ENCODE results near the gene PGLYRP3.

PGLYRP3 gene

DNA sequence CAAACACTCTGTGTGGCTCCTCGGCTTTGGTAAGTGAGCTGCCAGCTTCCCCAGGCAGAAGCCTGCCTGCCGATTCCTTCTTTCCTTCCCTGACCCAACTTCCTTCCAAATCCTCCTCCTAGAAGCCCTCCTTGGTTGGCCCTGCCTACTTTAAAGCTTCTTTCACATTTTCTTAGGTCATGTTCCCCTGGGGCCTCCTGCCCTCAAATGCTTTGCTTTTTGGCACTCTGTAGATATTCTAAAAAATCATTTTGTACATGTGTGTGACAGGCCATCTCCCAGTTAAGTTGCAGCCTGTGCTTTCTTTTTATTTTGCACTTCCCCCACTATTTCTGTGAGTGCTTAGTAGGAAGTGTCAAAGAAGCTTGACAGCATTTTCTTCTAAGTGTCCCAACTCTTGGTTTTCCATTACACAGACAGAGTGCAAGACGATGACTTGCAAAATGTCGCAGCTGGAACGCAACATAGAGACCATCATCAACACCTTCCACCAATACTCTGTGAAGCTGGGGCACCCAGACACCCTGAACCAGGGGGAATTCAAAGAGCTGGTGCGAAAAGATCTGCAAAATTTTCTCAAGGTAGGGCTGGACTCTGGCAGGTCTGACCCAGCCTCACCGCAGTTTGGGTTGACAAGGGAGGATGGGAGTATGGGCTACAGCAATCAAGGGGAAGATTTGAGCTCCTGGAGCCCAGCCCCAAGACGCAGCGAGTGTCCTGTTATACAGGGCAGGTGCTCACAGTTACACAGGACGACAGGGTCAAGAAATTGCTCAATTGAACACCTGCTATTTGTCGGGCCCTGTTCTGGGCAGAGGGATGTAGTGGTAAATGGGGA, 45.3 kb upstream of the PGLYRP3 start, which contains the start of gene S100A9 (continued):
- TF ChIP-seq, protein P1, sequence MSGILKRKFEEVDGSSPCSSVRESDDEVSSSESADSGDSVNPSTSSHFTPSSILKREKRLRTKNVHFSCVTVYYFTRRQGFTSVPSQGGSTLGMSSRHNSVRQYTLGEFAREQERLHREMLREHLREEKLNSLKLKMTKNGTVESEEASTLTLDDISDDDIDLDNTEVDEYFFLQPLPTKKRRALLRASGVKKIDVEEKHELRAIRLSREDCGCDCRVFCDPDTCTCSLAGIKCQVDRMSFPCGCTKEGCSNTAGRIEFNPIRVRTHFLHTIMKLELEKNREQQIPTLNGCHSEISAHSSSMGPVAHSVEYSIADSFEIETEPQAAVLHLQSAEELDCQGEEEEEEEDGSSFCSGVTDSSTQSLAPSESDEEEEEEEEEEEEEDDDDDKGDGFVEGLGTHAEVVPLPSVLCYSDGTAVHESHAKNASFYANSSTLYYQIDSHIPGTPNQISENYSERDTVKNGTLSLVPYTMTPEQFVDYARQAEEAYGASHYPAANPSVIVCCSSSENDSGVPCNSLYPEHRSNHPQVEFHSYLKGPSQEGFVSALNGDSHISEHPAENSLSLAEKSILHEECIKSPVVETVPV (CRISPR knock-in tag; IDR thresholded peaks at IDR 0.05): no peak
- TF ChIP-seq ZNF8 (CRISPR knock-in tag; IDR thresholded peaks at IDR 0.05): no peak

GRCh38 chr1:153357076-153357852, 44.5 kb upstream of the PGLYRP3 start:
- no peak for ATAC-seq

DNA sequence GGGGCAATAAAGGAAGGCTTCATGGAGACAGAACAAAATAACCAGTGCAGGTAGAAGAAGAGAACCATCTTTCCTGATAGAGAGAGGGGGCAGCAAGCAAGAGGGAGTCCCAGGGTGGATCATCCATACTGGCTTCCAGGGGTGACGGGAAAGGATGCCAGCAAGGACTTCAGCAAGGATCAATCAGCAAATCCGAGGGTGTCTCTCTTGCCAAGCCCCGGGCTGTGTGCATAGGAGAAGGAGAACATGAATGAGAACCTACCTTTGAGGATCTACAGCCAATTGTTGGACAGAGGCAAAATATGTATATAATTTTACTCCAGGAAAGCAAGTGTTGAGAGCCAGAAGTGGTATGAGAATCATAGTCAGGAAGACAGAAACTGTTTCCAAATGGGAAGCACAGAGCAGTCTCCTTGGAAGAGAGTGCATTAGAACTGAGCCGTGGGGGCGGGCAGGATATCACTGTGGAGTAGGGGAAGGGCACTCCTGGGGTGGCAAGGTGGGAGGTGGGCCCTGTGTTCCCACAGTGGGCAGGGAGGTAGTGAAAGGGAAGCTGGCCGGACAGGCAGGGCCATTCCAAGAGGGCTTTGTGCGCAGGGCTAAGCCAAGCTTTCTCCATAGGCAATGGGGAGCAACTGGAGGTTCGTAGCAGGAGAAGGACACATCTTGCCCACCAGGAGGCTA, 43.8 kb upstream of the PGLYRP3 start:
- no peak for ATAC-seq

More at GRCh38 chr1:153357076-153357852, 44.5 kb upstream of the PGLYRP3 start:
- TF ChIP-seq RARB (CRISPR knock-in tag; IDR thresholded peaks at IDR 0.05) (no peak), TOX (CRISPR knock-in tag; IDR thresholded peaks at IDR 0.05; ENCODE audit: borderline replicate concordance) (no peak), SNAI2 (CRISPR knock-in tag; IDR thresholded peaks at IDR 0.05) (no peak), ZFP30 (CRISPR knock-in tag; IDR thresholded peaks at IDR 0.05) (no peak), ZNF8 (CRISPR knock-in tag; IDR thresholded peaks at IDR 0.05) (no peak), BACH2 (CRISPR knock-in tag; IDR thresholded peaks at IDR 0.05; ENCODE audit: borderline replicate concordance) (no peak), ESRRG (CRISPR knock-in tag; IDR thresholded peaks at IDR 0.05) (no peak), PATZ1 (CRISPR knock-in tag; IDR thresholded peaks at IDR 0.05; ENCODE audit: borderline replicate concordance) (no peak), ZC3H10 (CRISPR knock-in tag; IDR thresholded peaks at IDR 0.05) (no peak), OSR1 (CRISPR knock-in tag; IDR thresholded peaks at IDR 0.05) (no peak), TCF4 (CRISPR knock-in tag; IDR thresholded peaks at IDR 0.05; ENCODE audit: borderline replicate concordance) (no peak), ZFP3 (CRISPR knock-in tag; IDR thresholded peaks at IDR 0.05) (no peak), PPARA (CRISPR knock-in tag; IDR thresholded peaks at IDR 0.05; ENCODE audit: borderline replicate concordance) (no peak)
- TF ChIP-seq, protein P1 (CRISPR knock-in tag; IDR thresholded peaks at IDR 0.05): no peak

More for the DNA sequence above, 43.8 kb upstream of the PGLYRP3 start:
- TF ChIP-seq ZNF8 (CRISPR knock-in tag; IDR thresholded peaks at IDR 0.05) (no peak), RARB (CRISPR knock-in tag; IDR thresholded peaks at IDR 0.05) (no peak), POU6F1 (CRISPR knock-in tag; IDR thresholded peaks at IDR 0.05; ENCODE audit: borderline replicate concordance, low read depth) (no peak), TSHZ2 (CRISPR knock-in tag; IDR thresholded peaks at IDR 0.05) (no peak), ZFP3 (CRISPR knock-in tag; IDR thresholded peaks at IDR 0.05) (no peak), ZNF70 (CRISPR knock-in tag; IDR thresholded peaks at IDR 0.05) (no peak), TOX (CRISPR knock-in tag; IDR thresholded peaks at IDR 0.05; ENCODE audit: borderline replicate concordance) (no peak), ARNTL (CRISPR knock-in tag; IDR thresholded peaks at IDR 0.05; ENCODE audit: borderline replicate concordance, low read depth) (no peak), OSR1 (CRISPR knock-in tag; IDR thresholded peaks at IDR 0.05) (no peak), ESRRG (CRISPR knock-in tag; IDR thresholded peaks at IDR 0.05) (no peak)
